Spleen (tissue), 11 donors: ENCODE results near the gene CDH13. TPM values are rescaled to one million over a fixed set of nuclear protein-coding genes. Genes with fewer than 3 reads are reported as not detected.

Experiments used
- DNase-seq: peaks from one replicate; pipeline ENCODE4 v3.0.0-alpha.2; 2020
- H3K27ac ChIP-seq, 8 donors: fragments of 200-600 bp; sonication (generic) in 7 of 8; 1 replicate in 4 of 8; 2 replicates in 4 of 8; pipeline versions ENCODE4 v1.5.0 to v1.8.0; 2016 to 2021; ENCODE audit warnings: inconsistent platforms in 4 of 8, mild to moderate bottlenecking in 4 of 8, moderate library complexity in 1 of 8
- H3K27me3 ChIP-seq, 7 donors: fragments of 200-600 bp; sonication (generic) in 6 of 7; replicated peaks in 1 of 7; 1 replicate in 4 of 7; 2 replicates in 3 of 7; pipeline versions ENCODE4 v1.5.0 to v1.8.0; 2016 to 2021; ENCODE audit warnings: inconsistent platforms in 3 of 7, mild to moderate bottlenecking in 1 of 7
- H3K36me3 ChIP-seq, 6 donors: fragments of 200-600 bp; sonication (generic) in 5 of 6; 1 replicate in 4 of 6; 2 replicates in 2 of 6; pipeline versions ENCODE4 v1.5.0 to v1.8.0; 2016 to 2021; ENCODE audit warnings: inconsistent platforms in 2 of 6
- H3K4me1 ChIP-seq, 6 donors: fragments of 200-600 bp; sonication (generic) in 5 of 6; 1 replicate in 3 of 6; 2 replicates in 3 of 6; pipeline versions ENCODE4 v1.5.0 to v1.8.0; 2016 to 2021; ENCODE audit warnings: inconsistent platforms in 3 of 6
- H3K4me3 ChIP-seq, 8 donors: fragments of 200-600 bp; sonication (generic) in 7 of 8; 1 replicate in 4 of 8; 2 replicates in 4 of 8; pipeline versions ENCODE4 v1.5.0 to v1.8.0; 2016 to 2021; ENCODE audit warnings: inconsistent platforms in 4 of 8, mild to moderate bottlenecking in 4 of 8, moderate library complexity in 2 of 8
- H3K9me3 ChIP-seq, 8 donors: fragments of 200-600 bp; sonication (generic) in 7 of 8; 1 replicate in 4 of 8; 2 replicates in 4 of 8; pipeline versions ENCODE4 v1.5.0 to v1.8.0; 2016 to 2021; ENCODE audit warnings: inconsistent platforms in 4 of 8
- CTCF ChIP-seq, 11 experiments: fragments of 200-600 bp in 7 of 11; fragments of 450-650 bp in 4 of 11; sonication (generic) in 4 of 11; IDR thresholded peaks in 8 of 11; conservative IDR thresholded peaks in 3 of 11; 1 replicate in 7 of 11; 2 replicates in 4 of 11; pipeline versions ENCODE4 v1.4.0 to v1.8.0; 2016 to 2021; ENCODE audit warnings: antibody characterized with exemption in 11 of 11, inconsistent platforms in 4 of 11, mild to moderate bottlenecking in 1 of 11
- POLR2A ChIP-seq, 3 donors: fragments of 450-650 bp; IDR thresholded peaks; one replicate each; pipeline ENCODE4 v1.5.1; 2017; ENCODE audit warnings: antibody characterized with exemption in 3 of 3, mild to moderate bottlenecking in 1 of 3
- POLR2AphosphoS5 ChIP-seq, 3 donors: sonication (generic); formaldehyde crosslinking; IDR thresholded peaks; one replicate each; pipeline ENCODE4 v1.5.1; 2017; ENCODE audit warnings: antibody characterized with exemption in 3 of 3
- WGBS, 5 donors: extraction: QIAGEN DNeasy Blood & Tissue Kit in 3 of 5; methylation state at CpG; one replicate each; pipeline versions ENCODE4 v1.1.5 to v1.1.7; 2013 to 2018; 5-methylcytosine and 5-hydroxymethylcytosine counted together
- intact Hi-C: fragments of 100-400 bp; cut with DNase I; formaldehyde crosslinking; loops from one replicate; pipeline ENCODE4 v1.15.0; 2023; ENCODE audit warnings: low total_unique reads
- polyA plus RNA-seq, 3 donors: library from polyadenylated mRNA; stranded (reverse); fragments of 200-250 nt; gene quantifications; one replicate each; pipeline ENCODE4 v1.2.1, GENCODE V29; 2013
- total RNA-seq, 7 donors: library from RNA; depleted of rRNA in 3 of 7; stranded (reverse); fragments of >200 nt in 3 of 7; fragmentation: NEBNext Ultra II Directional in 4 of 7; extraction: Animal tissue kit (Norgen Biotek cat#: 25700) in 4 of 7; gene quantifications; one replicate each; pipeline versions ENCODE4 v1.1.0 to v1.2.1, GENCODE V29; 2016 to 2021
- donor health status: healthy with polysubstance abuse.
- donor health status: DM: no; HTN: no; CAD: no; lungs with moderate emphysema.
- donor health status: DM: no; HTN: no; CAD: no.
- donor health status: Bipolar disorder and iron deficiency.
- donor health status: healthy.
- donor health status: DM: no; HTN: no; CAD: no.
- donor health status: DM: yes; HTN: yes; CAD: no.

CDH13 gene
- total and polyA plus RNA-seq, 10 donors, result 0.13 to 4.6 (median 1.1) TPM

DNA sequence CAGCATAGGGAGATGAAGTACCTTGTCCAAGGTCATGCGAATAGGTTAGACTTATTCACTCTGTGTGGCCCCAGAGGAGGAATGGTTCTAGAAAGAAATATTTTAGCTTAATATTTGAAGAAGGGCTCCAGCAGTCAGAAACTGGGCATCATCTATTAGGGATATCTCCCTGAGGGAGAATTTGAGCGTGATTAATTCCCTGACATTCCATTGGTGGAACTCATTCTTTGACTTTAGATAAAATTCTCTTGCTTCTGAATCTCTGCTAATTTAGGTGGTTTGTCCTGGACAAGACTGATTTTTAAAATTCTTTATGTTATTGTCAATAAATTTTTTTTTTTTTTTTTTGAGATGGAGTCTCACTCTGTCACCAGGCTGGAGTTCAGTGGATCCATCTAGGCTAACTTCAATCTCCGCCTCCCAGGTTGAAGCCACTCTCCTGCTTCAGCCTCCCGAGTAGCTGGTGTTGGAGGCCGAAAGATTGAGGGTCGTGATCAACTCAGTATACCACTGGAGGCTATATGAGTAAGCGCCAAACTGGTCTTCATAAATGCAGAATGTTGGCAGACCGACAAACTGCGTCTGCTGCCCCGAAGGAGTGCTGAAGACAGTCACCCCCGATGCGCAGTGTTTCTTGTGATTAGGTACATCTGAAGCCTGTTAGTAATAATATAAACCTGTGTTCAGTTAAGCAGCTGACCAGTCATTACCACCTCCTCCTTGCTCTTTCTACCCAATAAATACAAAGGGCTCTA, 913.1 kb downstream of the CDH13 start:
- TF ChIP-seq POLR2AphosphoS5 (IDR thresholded peaks at IDR 0.05), result no peak
- no peak for TF ChIP-seq POLR2A (IDR thresholded peaks at IDR 0.05)
- TF ChIP-seq CTCF (IDR thresholded peaks at IDR 0.05 in 8 of 11, conservative IDR thresholded peaks at IDR 0.05 in 3 of 11), result no peak
- no peak overlapping the region for H3K27ac ChIP-seq
- no peak for DNase-seq
- H3K36me3 ChIP-seq, result no peaks in the 10 kb centered on the region
- no peak overlapping the region for H3K4me3 ChIP-seq
- H3K27me3 ChIP-seq, result no peaks in the 10 kb centered on the region
- WGBS, 5 donors, result 88 to 94% (median 92%) methylated on average over 12 of the region's 12 CpGs
- H3K9me3 ChIP-seq, result no peaks in the 10 kb centered on the region
- no peaks in the 10 kb centered on the region for H3K4me1 ChIP-seq
- intact Hi-C loops, result no loop called here

DNA sequence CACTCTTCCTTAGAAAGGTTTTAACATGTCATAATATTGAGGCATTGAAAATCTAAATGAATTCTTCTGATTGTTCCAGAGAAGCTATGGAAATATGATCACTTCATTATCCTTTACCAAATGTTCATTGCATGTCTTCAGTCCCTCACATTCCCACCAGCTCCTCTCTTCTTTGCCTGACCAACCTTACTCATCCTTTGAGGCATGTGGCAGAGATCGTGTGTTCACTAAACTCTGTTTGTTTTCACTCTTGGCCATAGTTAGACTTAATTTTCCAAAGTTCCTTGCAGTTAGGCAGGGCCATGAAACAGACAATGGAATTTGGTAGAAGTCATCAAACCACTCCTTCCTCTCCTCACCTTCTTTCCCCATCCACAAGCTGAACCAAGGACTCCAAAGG, 914.5 kb downstream of the CDH13 start:
- Histone ChIP-seq H3K27me3 (no peaks in the 10 kb centered on the region), H3K9me3 (no peaks in the 10 kb centered on the region), H3K27ac (no peak overlapping the region), H3K36me3 (no peaks in the 10 kb centered on the region), H3K4me1 (no peaks in the 10 kb centered on the region), H3K4me3 (no peak overlapping the region)
- no peak for DNase-seq
- 65 to 95% (median 77%) methylated on average over 1 of the region's 1 CpG for WGBS, 5 donors
- intact Hi-C loops, result no loop called here
- TF ChIP-seq POLR2A (IDR thresholded peaks at IDR 0.05), result no peak
- TF ChIP-seq CTCF (IDR thresholded peaks at IDR 0.05 in 8 of 11, conservative IDR thresholded peaks at IDR 0.05 in 3 of 11), result no peak
- TF ChIP-seq POLR2AphosphoS5 (IDR thresholded peaks at IDR 0.05), result no peak

GRCh38 chr16:83542491-83542890, 915.7 kb downstream of the CDH13 start:
- no peaks in the 10 kb centered on the region for H3K27me3 ChIP-seq
- no peak overlapping the region for H3K4me3 ChIP-seq
- no peaks in the 10 kb centered on the region for H3K4me1 ChIP-seq
- 71 to 86% (median 78%) methylated on average over 5 of the region's 5 CpGs for WGBS, 5 donors
- intact Hi-C loops, result no loop called here
- DNase-seq, result no peak
- TF ChIP-seq CTCF (IDR thresholded peaks at IDR 0.05 in 8 of 11, conservative IDR thresholded peaks at IDR 0.05 in 3 of 11) (no peak), POLR2A (IDR thresholded peaks at IDR 0.05) (no peak), POLR2AphosphoS5 (IDR thresholded peaks at IDR 0.05) (no peak)
- peaks cover 0 to 8% (median 0%) of the 10 kb centered on the region in 8 donors for H3K9me3 ChIP-seq
- no peak overlapping the region for H3K27ac ChIP-seq
- H3K36me3 ChIP-seq, result no peaks in the 10 kb centered on the region

- Histone ChIP-seq H3K27ac (no peak overlapping the region), H3K36me3 (no peaks in the 10 kb centered on the region), H3K9me3 (peaks cover 0 to 14% (median 0%) of the 10 kb centered on the region in 8 donors), H3K4me1 (no peaks in the 10 kb centered on the region), H3K4me3 (no peak overlapping the region), H3K27me3 (peaks cover 0 to 13% (median 0%) of the 10 kb centered on the region in 7 donors)
- TF ChIP-seq POLR2AphosphoS5 (IDR thresholded peaks at IDR 0.05) (no peak), POLR2A (IDR thresholded peaks at IDR 0.05) (no peak), CTCF (IDR thresholded peaks at IDR 0.05 in 8 of 11, conservative IDR thresholded peaks at IDR 0.05 in 3 of 11) (no peak)
- intact Hi-C loops, result no loop called here
- 63 to 71% (median 68%) methylated on average over 13 of the region's 13 CpGs for WGBS, 5 donors
- DNase-seq, result no peak
These were observed 922.8 kb downstream of the CDH13 start for GRCh38 chr16:83549316-83550182.
